GM23338 (cell line): ENCODE data around the gene SOCS2. TPM values are rescaled to one million over a fixed set of nuclear protein-coding genes. Genes with fewer than 3 reads are reported as not detected.

Experiments
- ATAC-seq: fragments of 200-7000 bp; cut with Tn5 transposase; 3 replicates; pipeline ENCODE4 v1.9.1; 2020
- DNase-seq: peaks from one replicate; pipeline ENCODE4 v3.0.0-alpha.2; 2015; ENCODE audit warnings: low spot score
- H2AFZ ChIP-seq: fragments of 200-600 bp; sonication (generic); 2 replicates; pipeline ENCODE4 v1.8.0; 2016; ENCODE audit warnings: antibody characterized with exemption, mild to moderate bottlenecking, moderate library complexity
- H3F3A ChIP-seq: fragments of 200-600 bp; sonication (generic); replicated peaks from 2 replicates; pipeline ENCODE4 v1.8.0; 2017; ENCODE audit warnings: antibody characterized with exemption, mixed run types, low read depth
- H3K27ac ChIP-seq: fragments of 200-600 bp; sonication (generic); 2 replicates; pipeline ENCODE4 v1.6.1; 2016; ENCODE audit warnings: low read depth
- H3K27me3 ChIP-seq: fragments of 200-600 bp; sonication (generic); 2 replicates; pipeline ENCODE4 v1.8.0; 2016; ENCODE audit warnings: mild to moderate bottlenecking, mixed run types, moderate library complexity; ENCODE audit not compliant: insufficient read depth
- H3K36me3 ChIP-seq: fragments of 200-600 bp; sonication (generic); 2 replicates; pipeline ENCODE4 v1.8.0; 2016; ENCODE audit warnings: mild to moderate bottlenecking; ENCODE audit not compliant: insufficient read depth
- H3K4me1 ChIP-seq: fragments of 200-600 bp; sonication (generic); 2 replicates; pipeline ENCODE4 v1.8.0; 2016; ENCODE audit warnings: mild to moderate bottlenecking, moderate library complexity; ENCODE audit not compliant: insufficient read depth
- H3K4me2 ChIP-seq: fragments of 200-600 bp; sonication (generic); 2 replicates; pipeline ENCODE4 v1.7.1; 2017; ENCODE audit warnings: mixed run types
- H3K4me3 ChIP-seq: fragments of 200-600 bp; sonication (generic); 2 replicates; pipeline ENCODE4 v1.6.1; 2016; ENCODE audit warnings: mixed run types
- H3K79me2 ChIP-seq: fragments of 200-600 bp; sonication (generic); replicated peaks from 2 replicates; pipeline ENCODE4 v1.8.0; 2017; ENCODE audit warnings: mild to moderate bottlenecking; ENCODE audit not compliant: insufficient read depth
- H3K9me2 ChIP-seq: fragments of 200-600 bp; sonication (generic); 2 replicates; pipeline ENCODE4 v1.8.0; 2017; ENCODE audit not compliant: insufficient read depth
- H4K20me1 ChIP-seq: fragments of 200-600 bp; sonication (generic); replicated peaks from 2 replicates; pipeline ENCODE4 v1.8.0; 2017; ENCODE audit warnings: mild to moderate bottlenecking; ENCODE audit not compliant: insufficient read depth
- H3K27ac Mint-ChIP-seq: 2 replicates; pipeline ENCODE4 v1.8.0; 2020; ENCODE audit warnings: inconsistent platforms, mild to moderate bottlenecking, moderate library complexity, mixed read lengths
- H3K27me3 Mint-ChIP-seq: 3 replicates; pipeline ENCODE4 v1.8.0; 2022; ENCODE audit warnings: low read depth, mild to moderate bottlenecking, moderate library complexity, mixed read lengths, inconsistent platforms; ENCODE audit not compliant: insufficient read depth, poor library complexity
- H3K36me3 Mint-ChIP-seq: 3 replicates; pipeline ENCODE4 v1.8.0; 2021; ENCODE audit warnings: low read depth, mild to moderate bottlenecking, inconsistent platforms, moderate library complexity, mixed read lengths
- H3K4me1 Mint-ChIP-seq: 3 replicates; pipeline ENCODE4 v1.8.0; 2020; ENCODE audit warnings: mild to moderate bottlenecking, inconsistent platforms, mixed read lengths
- H3K4me3 Mint-ChIP-seq: 3 replicates; pipeline ENCODE4 v1.8.0; 2021; ENCODE audit warnings: moderate library complexity, mild to moderate bottlenecking, inconsistent platforms, mixed read lengths
- H3K9me3 Mint-ChIP-seq: 3 replicates; pipeline ENCODE4 v1.8.0; 2020; ENCODE audit warnings: moderate library complexity, mild to moderate bottlenecking, inconsistent platforms, mixed read lengths
- CREB1 ChIP-seq: fragments of 250-450 bp; sonication (Bioruptor Pico); IDR thresholded peaks from 2 replicates; pipeline ENCODE4 v1.5.0; 2020; ENCODE audit warnings: low read depth, mild to moderate bottlenecking, moderate library complexity
- EZH2 ChIP-seq: fragments of 200-600 bp; sonication (generic); IDR thresholded peaks from one replicate; pipeline ENCODE4 v1.8.0; 2017; ENCODE audit warnings: antibody characterized with exemption, mild to moderate bottlenecking, low read depth; ENCODE audit not compliant: unreplicated experiment
- REST ChIP-seq: IDR thresholded peaks from one replicate; pipeline ENCODE4 v1.6.1; 2018; ENCODE audit warnings: antibody characterized with exemption; ENCODE audit not compliant: unreplicated experiment
- STAT1 ChIP-seq: IDR thresholded peaks from one replicate; pipeline ENCODE4 v1.6.1; 2016; ENCODE audit warnings: antibody characterized with exemption; ENCODE audit not compliant: unreplicated experiment
- ZNF462 ChIP-seq: fragments of 250-450 bp; sonication (Bioruptor Pico); IDR thresholded peaks from 2 replicates; pipeline ENCODE4 v1.5.0; 2020; ENCODE audit warnings: mild to moderate bottlenecking, moderate library complexity
- polyA plus RNA-seq: library from polyadenylated mRNA; unstranded; fragments of >200 nt; fragmentation: Nextera tagmentation; extraction: Ambion mirVana; gene quantifications from 2 replicates; pipeline ENCODE4 v1.2.1, GENCODE V29; 2016
- total RNA-seq: library from RNA; depleted of rRNA; stranded (reverse); fragments of >200 nt; shearing (Covaris generic); gene quantifications from 2 replicates; pipeline ENCODE4 v1.2.3, GENCODE V29; 2014

Gene SOCS2
- total and polyA plus RNA-seq, 2 experiments from 2014 or later, result 15.5 to 32.4 TPM

- H3K4me1 ChIP-seq, result peaks cover 44% of the 10 kb centered on the region
- no peaks in the 10 kb centered on the region for H3K9me2 ChIP-seq
- H3K9me3 Mint-ChIP-seq, result no peaks in the 10 kb centered on the region
- 0 out of 2 replicates have a peak, but pooled peaks cover 4% of the 10 kb centered on the region for H3F3A ChIP-seq
- peaks cover 37% of the 10 kb centered on the region for H3K36me3 Mint-ChIP-seq
- H3K4me3 ChIP-seq, result no peak overlapping the region
- H3K27ac ChIP-seq, result no peak overlapping the region
- TF ChIP-seq REST, result no peak
- TF ChIP-seq EZH2, result no peak
- no peak for TF ChIP-seq CREB1 (CRISPR knock-in tag)
- TF ChIP-seq ZNF462 (CRISPR knock-in tag), result no peak
- no peak for TF ChIP-seq STAT1
- no peak overlapping the region for H3K27ac Mint-ChIP-seq
- DNase-seq (no peak), ATAC-seq (no peak)
- H4K20me1 ChIP-seq, result peaks cover 14% of the 10 kb centered on the region
- H3K4me1 Mint-ChIP-seq, result peaks cover 63% of the 10 kb centered on the region
- no peak overlapping the region for H3K4me3 Mint-ChIP-seq
- H3K27me3 Mint-ChIP-seq, result peaks cover 19% of the 10 kb centered on the region
- no peak overlapping the region for H3K4me2 ChIP-seq
- peaks cover 38% of the 10 kb centered on the region for H3K79me2 ChIP-seq
- H3K27me3 ChIP-seq, result peaks cover 31% of the 10 kb centered on the region
- no peaks in the 10 kb centered on the region for H3K36me3 ChIP-seq
- no peak overlapping the region for H2AFZ ChIP-seq
These were observed 5.7 kb downstream of the SOCS2 start for GRCh38 chr12:93578221-93578620.
